Suprapubic skin (tissue), 4 donors: ENCODE data around the gene SPATA13.

Experiments
- CTCF ChIP-seq, 2 donors: fragments of 200-600 bp in 1 of 2; fragments of 450-650 bp in 1 of 2; sonication (generic) in 1 of 2; IDR thresholded peaks; one replicate each; pipeline ENCODE4 v1.5.1; 2016 to 2019; ENCODE audit warnings: antibody characterized with exemption in 2 of 2, mild to moderate bottlenecking in 1 of 2, moderate library complexity in 1 of 2
- EP300 ChIP-seq: sonication (generic); formaldehyde crosslinking; IDR thresholded peaks from one replicate; pipeline ENCODE4 v1.6.1; 2017; ENCODE audit warnings: antibody characterized with exemption
- POLR2A ChIP-seq, 2 donors: fragments of 450-650 bp; IDR thresholded peaks; one replicate each; pipeline ENCODE4 v1.6.1; 2017; ENCODE audit warnings: antibody characterized with exemption in 2 of 2, mild to moderate bottlenecking in 2 of 2, moderate library complexity in 2 of 2
- POLR2AphosphoS5 ChIP-seq, 3 donors: sonication (generic); formaldehyde crosslinking; IDR thresholded peaks; one replicate each; pipeline ENCODE4 v1.6.1; 2017; ENCODE audit warnings: antibody characterized with exemption in 3 of 3

- no peak for TF ChIP-seq POLR2A (IDR thresholded peaks at IDR 0.05)
- TF ChIP-seq EP300 = no peak
- no peak for TF ChIP-seq CTCF (IDR thresholded peaks at IDR 0.05)
- no peak for TF ChIP-seq POLR2AphosphoS5 (IDR thresholded peaks at IDR 0.05)
Measured at GRCh38 chr13:24161980-24162525, 1.5 kb downstream of the SPATA13 start.
